K562 (cell line): ENCODE measurements around the gene CDCA3. TPM values are rescaled to one million over a fixed set of nuclear protein-coding genes. Genes with fewer than 3 reads are reported as not detected.
"Not testable (repeated sequence)": the region's sequence is repeated elsewhere in the genome, so short reads cannot be mapped to it uniquely, and the experiment has no call there.

Experiments
- ATAC-seq: fragments of 200-7000 bp; cut with Tn5 transposase; 3 replicates; pipeline ENCODE4 v1.9.1; 2020; ENCODE audit warnings: moderate library complexity
- BruUV-seq: library from RNA; stranded (reverse); fragments of 400-500 nt; replicated peaks from 2 replicates; lab custom pipeline; 2021; lab: Mats Ljungman, UMichigan
- CTCF ChIA-PET: fragments of 300-600 bp; formaldehyde crosslinking; extraction: SDS; loops from one replicate; lab custom pipeline; 2021; ENCODE audit warnings: low intra/inter-chr PET ratio; lab: Yijun Ruan, JAX
- POLR2A ChIA-PET: fragments of 300-600, 350-650 bp; sonication (Branson Sonifier 250); formaldehyde crosslinking; extraction: SDS; loops from one replicate; lab custom pipeline; 2021; ENCODE audit warnings: antibody characterized with exemption, inconsistent platforms; lab: Yijun Ruan, JAX
- DNase-seq, 4 experiments: peaks; one replicate each; pipeline versions ENCODE4 v3.0.0 to v3.0.0-alpha.2; 2011 to 2018; ENCODE audit warnings: low spot score in 3 of 4, mixed read lengths in 3 of 4; ENCODE audit errors: extremely low read depth in 1 of 4
- FAIRE-seq: peaks from 2 replicates; lab custom pipeline; 2011; peaks lifted over from hg19 to GRCh38; lab: Jason Lieb, UNC
- H2AFZ ChIP-seq: 2 replicates; pipeline ENCODE4 v1.6.0; 2011; ENCODE audit warnings: low read depth, low read length, control low read depth, inconsistent platforms
- H3K27ac ChIP-seq: fragments of 200-600 bp; 3 replicates; pipeline ENCODE4 v1.8.0; 2011; ENCODE audit warnings: low read depth, mild to moderate bottlenecking, control low read depth, inconsistent platforms, low read length, moderate library complexity, mixed read lengths; ENCODE audit errors: extremely low read depth
- H3K27me3 ChIP-seq, 2 experiments: fragments of 300-600 bp in 1 of 2; 2 replicates in 1 of 2; 3 replicates in 1 of 2; pipeline versions ENCODE4 v1.6.0 to v1.8.0; 2011; ENCODE audit warnings: inconsistent platforms in 2 of 2, low read length in 2 of 2, mild to moderate bottlenecking in 1 of 2, mixed read lengths in 1 of 2, moderate library complexity in 1 of 2; ENCODE audit not compliant: control insufficient read depth in 2 of 2, insufficient read depth in 2 of 2
- H3K36me3 ChIP-seq: fragments of 300-600 bp; 3 replicates; pipeline ENCODE4 v1.8.0; 2011; ENCODE audit warnings: mild to moderate bottlenecking, low read length, inconsistent platforms; ENCODE audit not compliant: control insufficient read depth, insufficient read depth
- H3K4me1 ChIP-seq, 2 experiments: fragments of 200-600 bp in 1 of 2; replicated peaks in 1 of 2; 2 replicates in 1 of 2; 3 replicates in 1 of 2; pipeline versions ENCODE4 v1.5.1 to v1.8.0; 2011; ENCODE audit warnings: inconsistent platforms in 2 of 2, low read length in 2 of 2, mild to moderate bottlenecking in 1 of 2, mixed read lengths in 1 of 2, moderate library complexity in 1 of 2; ENCODE audit not compliant: control insufficient read depth in 2 of 2, insufficient read depth in 2 of 2
- H3K4me2 ChIP-seq: 2 replicates; pipeline ENCODE4 v1.6.1; 2011; ENCODE audit warnings: low read length, control low read depth, inconsistent platforms, mixed read lengths; ENCODE audit not compliant: insufficient read depth
- H3K4me3 ChIP-seq: fragments of 200-600 bp; sonication (generic), shearing (Covaris generic); 2 replicates; pipeline ENCODE4 v1.5.1; 2016; ENCODE audit warnings: control low read depth, inconsistent platforms
- H3K79me2 ChIP-seq: fragments of 200-600 bp; 3 replicates; pipeline ENCODE4 v1.8.0; 2011; ENCODE audit warnings: low read length, inconsistent platforms; ENCODE audit not compliant: control insufficient read depth, insufficient read depth
- H3K9ac ChIP-seq, 2 experiments: 2 replicates each; pipeline versions ENCODE4 v1.6.0 to v1.6.1; 2011; ENCODE audit warnings: low read depth in 2 of 2, low read length in 2 of 2, control low read depth in 1 of 2, inconsistent platforms in 1 of 2, mild to moderate bottlenecking in 1 of 2, mixed read lengths in 1 of 2; ENCODE audit not compliant: insufficient read depth in 1 of 2
- H3K9me1 ChIP-seq: one replicate; pipeline ENCODE4 v1.6.0; 2011; ENCODE audit warnings: inconsistent platforms, mild to moderate bottlenecking, low read length, moderate library complexity; ENCODE audit not compliant: control insufficient read depth, insufficient read depth
- H3K9me3 ChIP-seq: replicated peaks from 2 replicates; pipeline ENCODE4 v1.5.1; 2011; ENCODE audit warnings: low read depth, low read length, inconsistent platforms; ENCODE audit not compliant: control insufficient read depth, insufficient read depth
- H4K20me1 ChIP-seq: replicated peaks from 2 replicates; pipeline ENCODE4 v1.6.1; 2011; ENCODE audit warnings: low read length, inconsistent platforms, mixed read lengths; ENCODE audit not compliant: control insufficient read depth, insufficient read depth
- EGR1 ChIP-seq: fragments of 450-650 bp; conservative IDR thresholded peaks from 2 replicates; pipeline ENCODE4 v1.6.1; 2017; ENCODE audit warnings: mild to moderate bottlenecking
- GABPA ChIP-seq: fragments of 200-800 bp; sonication (Bioruptor generic); conservative IDR thresholded peaks from 2 replicates; pipeline ENCODE4 v1.6.1; 2016; ENCODE audit warnings: low read depth, missing genetic modification characterization, missing compliant biosample characterization
- PHB2 ChIP-seq: fragments of 450-650 bp; IDR thresholded peaks from 2 replicates; pipeline ENCODE4 v1.6.1; 2017; ENCODE audit warnings: low read depth
- USF2 ChIP-seq: sonication (generic); formaldehyde crosslinking; IDR thresholded peaks from 2 replicates; pipeline ENCODE4 v1.5.0; 2020; ENCODE audit warnings: missing genetic modification reagents
- ZBTB7A ChIP-seq: IDR thresholded peaks from 2 replicates; pipeline ENCODE4 v1.6.1; 2011; ENCODE audit warnings: low read depth, mild to moderate bottlenecking, low read length, moderate library complexity, borderline replicate concordance; ENCODE audit not compliant: control insufficient read depth
- ZNF766 ChIP-seq: fragments of 200-800 bp; sonication (Bioruptor generic); conservative IDR thresholded peaks from 2 replicates; pipeline ENCODE4 v1.6.1; 2016; ENCODE audit warnings: missing genetic modification characterization, missing compliant biosample characterization
- WGBS: fragments of 100-300 bp; shearing (Covaris generic); methylation state at CpG from one replicate; pipeline ENCODE4 v1.1.6; 2016; ENCODE audit warnings: low coverage, mixed read lengths; ENCODE audit not compliant: insufficient coverage; ENCODE audit errors: missing lambda C conversion rate; 5-methylcytosine and 5-hydroxymethylcytosine counted together
- in situ Hi-C: fragments of 300-500 bp; cut with MboI; formaldehyde crosslinking; loops from 4 replicates; pipeline ENCODE4 v1.15.0; 2018; ENCODE audit warnings: inconsistent platforms, mixed read lengths
- intact Hi-C: fragments of 100-400 bp; cut with micrococcal nuclease; formaldehyde crosslinking; loops from 2 replicates; pipeline ENCODE4 v1.14.2; 2022
- polyA plus RNA-seq, 8 experiments: library from polyadenylated mRNA; depleted of rRNA in 4 of 8; stranded (reverse) in 5 of 8; unstranded in 3 of 8; fragments of >200 nt; fragmentation: Nextera tagmentation in 2 of 8; fragmentation: Illumina TruSeq in 1 of 8; extraction: Ambion mirVana in 2 of 8; extraction: Trizol in 1 of 8; gene quantifications; 2 replicates each; pipeline versions ENCODE4 v1.2.1 to v1.2.3, GENCODE V29; 2011 to 2014; ENCODE audit warnings: inconsistent platforms in 1 of 8, missing spikeins in 1 of 8
- total RNA-seq, 7 experiments: library from RNA; depleted of rRNA in 6 of 7; stranded (reverse); fragments of >200 nt in 6 of 7; fragmentation: Illumina TruSeq in 2 of 7; extraction: Trizol in 2 of 7; gene quantifications; 2 replicates each; pipeline versions ENCODE4 v1.2.1 to v1.2.3, GENCODE V29; 2011 to 2021; ENCODE audit warnings: low replicate concordance in 1 of 7

CDCA3 gene
- total and polyA plus RNA-seq, 9 of the 15 experiments (the other 6 are each of a cell fraction or from before 2014, with no cell fraction given): 24.2 to 80.8 (median 55.1) TPM

GRCh38 chr12:6866163-6866919 is 15.3 kb upstream of the CDCA3 start:
- H3K9ac ChIP-seq: peak overlapping the region; percentile 58 to 87; a peak in 3 of 4 replicates
- 45% methylated on average over 12 of the region's 19 CpGs for WGBS
- DNase-seq (peak; percentile 61 to 66 (median 65)), ATAC-seq (0 out of 3 replicates have a peak, but pooled peaks have one; percentile 3), FAIRE-seq (no peak)
- BruUV-seq: no TSS peak
- peaks cover 26 to 43% of the 10 kb centered on the region in 2 experiments; a peak in 4 of 5 replicates for H3K4me1 ChIP-seq
- TF ChIP-seq GABPA (no peak), ZBTB7A (peak; percentile 58; the same call in 1 of the 2 replicates), PHB2 (no peak), EGR1 (peak; percentile 83), ZNF766 (CRISPR knock-in tag) (no peak), USF2 (CRISPR knock-in tag) (no peak)
- H3K27me3 ChIP-seq: no peaks in the 10 kb centered on the region
- H4K20me1 ChIP-seq: peaks cover 34% of the 10 kb centered on the region
- peak overlapping the region; percentile 74 for H2AFZ ChIP-seq
- peaks cover 74% of the 10 kb centered on the region for H3K36me3 ChIP-seq
- peaks cover 33% of the 10 kb centered on the region for H3K79me2 ChIP-seq
- H3K9me1 ChIP-seq: no peaks in the 10 kb centered on the region
- CTCF ChIA-PET: no interaction called here
- in situ Hi-C loops: loop anchor here (5.0 kb wide), 1 partner anchor 76 kb away; the partner anchor contains the start of genes C12orf57 and RNU7-1
- H3K27ac ChIP-seq: peak overlapping the region; percentile 19; the same call in 1 of the 3 replicates
- H3K4me2 ChIP-seq: peak overlapping the region; percentile 83
- no peaks in the 10 kb centered on the region for H3K9me3 ChIP-seq
- H3K4me3 ChIP-seq: peak overlapping the region; percentile 96
- POLR2A ChIA-PET: interaction anchor here (0.7 to 11.3 kb wide), 11 partner anchors 13 to 622 kb away, joined by 3 to 174 read pairs (median 3); partner anchors contain the start of genes C12orf57, CDCA3, RNU7-1 and USP5
- intact Hi-C loops: loop anchor here (5.0 kb wide), 1 partner anchor 76 kb away; the partner anchor contains the start of genes C12orf57 and RNU7-1

GRCh38 chr12:6865307-6865706 is 14.2 kb upstream of the CDCA3 start:
- H4K20me1 ChIP-seq: peaks cover 24% of the 10 kb centered on the region

More at GRCh38 chr12:6865307-6865706, 14.2 kb upstream of the CDCA3 start:
- H3K9me3 ChIP-seq, DNase-seq, CTCF ChIA-PET, H3K9ac ChIP-seq, H2AFZ ChIP-seq, H3K4me2 ChIP-seq, BruUV-seq, H3K9me1 ChIP-seq, H3K27me3 ChIP-seq, ATAC-seq, H3K27ac ChIP-seq, H3K4me3 ChIP-seq, FAIRE-seq: not testable (repeated sequence)
- in situ Hi-C loops: loop anchor here (5.0 kb wide), 1 partner anchor 77 kb away; the partner anchor contains the start of genes C12orf57 and RNU7-1
- peaks cover 74% of the 10 kb centered on the region for H3K36me3 ChIP-seq
- intact Hi-C loops: loop anchor here (5.0 kb wide), 1 partner anchor 77 kb away; the partner anchor contains the start of genes C12orf57 and RNU7-1
- POLR2A ChIA-PET: interaction anchor here (0.6 to 11.3 kb wide), 6 partner anchors 12 to 253 kb away, joined by 3 to 174 read pairs (median 3); partner anchors contain the start of genes C12orf57, CDCA3, RNU7-1 and USP5
- WGBS: 100% methylated on average over 3 of the region's 5 CpGs
- peaks cover 33% of the 10 kb centered on the region for H3K79me2 ChIP-seq
- peaks cover 26 to 35% of the 10 kb centered on the region in 2 experiments; a peak in 4 of 5 replicates for H3K4me1 ChIP-seq
